IPS-11a (cell line): ENCODE data around the gene MED15.
A peak's percentile ranks its signal among the peaks of the same experiment; 100 is the strongest.

Experiments
- H3K4me3 ChIP-seq: one replicate; pipeline ENCODE4 v1.5.1; 2013; ENCODE audit warnings: low read depth, low read length, control low read depth

MED15 gene

GRCh38 chr22:20508067-20508755 lies 801 bp downstream of the MED15 start:
- peak overlapping the region; percentile 86 for H3K4me3 ChIP-seq

- no peak overlapping the region for H3K4me3 ChIP-seq
Observed at GRCh38 chr22:20508815-20509271, 1.4 kb downstream of the MED15 start.

GRCh38 chr22:20509344-20510047 lies 2.1 kb downstream of the MED15 start:
- H3K4me3 ChIP-seq = no peak overlapping the region

DNA sequence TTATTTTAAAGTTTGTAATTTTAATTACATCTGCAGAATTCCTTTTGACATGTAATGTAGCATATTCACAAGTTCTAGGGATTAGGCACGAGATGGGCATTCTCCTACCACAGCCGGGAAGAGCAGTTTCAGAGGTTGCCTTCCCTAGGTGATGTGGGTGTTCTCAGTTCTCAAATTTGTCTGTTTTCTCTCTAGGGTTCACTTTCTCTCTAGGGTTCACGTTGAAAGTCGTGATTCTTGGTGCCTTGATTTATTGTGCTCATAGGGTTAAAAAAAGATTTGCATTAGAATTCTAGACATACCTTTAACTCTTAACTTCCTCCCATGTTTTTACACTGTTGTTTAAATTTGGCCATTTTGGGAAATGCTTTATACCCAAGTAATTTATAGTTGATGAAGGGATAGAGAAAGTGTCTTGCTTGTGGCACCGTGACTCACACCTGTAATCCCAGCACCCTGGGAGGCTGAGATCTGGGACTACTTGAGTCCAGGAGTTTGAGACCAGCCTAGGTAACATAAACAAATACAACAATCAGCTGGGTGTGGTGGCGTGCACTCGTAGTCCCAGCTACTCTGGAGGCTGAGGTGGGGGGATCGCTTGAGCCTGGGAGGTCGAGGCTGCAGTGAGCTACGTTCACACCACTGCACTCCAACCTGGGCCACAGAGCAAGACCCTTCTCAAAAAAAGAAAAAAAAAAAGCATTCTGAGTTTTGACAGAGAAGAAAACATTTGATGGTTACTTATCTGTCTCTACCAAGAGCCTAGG lies 3.6 kb downstream of the MED15 start:
- no peak overlapping the region for H3K4me3 ChIP-seq

- H3K4me3 ChIP-seq = no peak overlapping the region
Observed at GRCh38 chr22:20511578-20512229, 4.3 kb downstream of the MED15 start.

GRCh38 chr22:20514658-20515406 lies 7.4 kb downstream of the MED15 start:
- no peak overlapping the region for H3K4me3 ChIP-seq

DNA sequence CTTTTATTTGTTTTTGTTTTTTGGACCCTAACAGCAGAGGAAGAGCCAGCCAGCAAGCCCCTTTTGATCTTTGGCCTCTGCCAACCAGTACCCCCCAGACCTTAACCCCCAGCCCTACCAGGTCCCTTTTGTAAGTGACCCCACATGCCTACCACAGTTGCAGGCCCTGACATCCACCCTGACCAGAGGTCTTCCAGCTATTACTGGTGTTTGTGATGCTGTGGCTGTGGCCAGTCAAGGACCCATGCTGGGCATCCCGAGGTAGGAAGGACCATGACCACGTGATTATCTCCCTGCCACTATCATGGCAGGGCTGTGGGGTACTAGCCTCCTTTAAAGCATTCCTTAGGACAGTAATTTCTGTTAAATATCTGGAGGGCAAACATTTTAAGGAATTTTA lies 9.0 kb downstream of the MED15 start:
- no peak overlapping the region for H3K4me3 ChIP-seq

- no peak overlapping the region for H3K4me3 ChIP-seq
Observed at GRCh38 chr22:20517422-20517821, 10.0 kb downstream of the MED15 start.

GRCh38 chr22:20517841-20518592 lies 10.6 kb downstream of the MED15 start:
- no peak overlapping the region for H3K4me3 ChIP-seq

DNA sequence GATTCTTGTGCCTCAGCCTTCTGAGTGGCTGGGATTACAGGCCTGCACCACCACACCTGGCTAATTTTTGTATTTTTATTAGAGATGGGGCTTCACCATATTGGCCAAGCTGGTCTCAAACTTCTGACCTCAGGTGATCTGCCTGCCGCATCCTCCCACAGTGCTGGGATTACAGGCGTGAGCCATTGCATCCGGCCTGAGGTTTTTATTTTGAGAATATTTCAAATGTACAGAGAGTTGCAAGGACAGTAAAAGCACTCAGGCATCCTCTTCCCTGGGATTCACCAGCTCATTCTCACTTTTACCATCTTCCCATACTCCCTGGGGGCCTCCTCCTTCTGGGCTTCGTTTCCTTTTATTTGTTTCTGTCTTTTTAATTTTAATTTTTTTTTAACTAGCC lies 12.1 kb downstream of the MED15 start:
- H3K4me3 ChIP-seq = no peak overlapping the region

DNA sequence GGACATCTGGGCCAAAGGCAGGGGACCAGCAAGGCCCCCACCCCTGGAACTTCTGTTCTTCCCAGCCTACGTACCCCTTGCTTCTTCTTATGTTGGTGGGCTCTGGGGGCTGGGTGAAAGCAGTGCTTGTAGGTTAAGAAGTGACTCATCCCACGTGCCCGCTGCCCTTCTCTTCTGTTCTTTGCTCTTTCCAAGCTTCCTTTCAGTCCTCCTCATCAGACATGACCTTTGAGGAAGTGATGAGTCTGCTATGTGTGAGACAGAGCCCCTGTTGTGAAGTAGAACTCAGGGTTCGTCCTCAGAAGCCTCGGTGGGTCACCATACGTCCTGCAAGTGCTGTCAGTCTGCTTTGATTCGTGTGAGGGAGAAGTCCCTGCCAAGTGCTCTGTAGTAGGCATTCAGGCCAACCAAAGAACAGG lies 12.7 kb downstream of the MED15 start:
- no peak overlapping the region for H3K4me3 ChIP-seq

GRCh38 chr22:20522134-20523004 lies 15.0 kb downstream of the MED15 start:
- no peak overlapping the region for H3K4me3 ChIP-seq

- H3K4me3 ChIP-seq = no peak overlapping the region
Observed at GRCh38 chr22:20523086-20523983, 15.9 kb downstream of the MED15 start.

DNA sequence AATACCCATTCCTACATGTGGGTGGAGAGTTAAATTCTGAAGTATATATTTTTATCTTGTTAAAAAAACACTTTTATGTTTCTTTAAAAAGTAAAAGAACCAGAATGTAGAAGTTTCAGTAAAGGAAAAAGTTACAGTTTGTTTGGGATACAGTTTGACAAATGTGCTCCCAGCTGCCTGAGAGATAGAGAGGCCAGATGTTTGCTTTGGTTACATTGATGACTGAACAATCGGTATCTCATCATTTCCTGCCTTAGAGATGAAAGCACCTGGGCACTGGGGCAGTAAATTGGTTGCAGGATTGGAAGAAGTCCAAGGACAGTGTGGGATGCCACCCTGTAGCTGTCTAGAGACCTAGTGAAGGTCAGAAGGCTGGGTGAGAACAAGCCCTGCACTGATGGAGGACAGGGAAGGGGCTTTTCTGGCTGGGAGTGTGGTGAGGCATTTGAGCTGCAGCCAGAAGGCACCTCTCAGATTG lies 16.6 kb downstream of the MED15 start:
- no peak overlapping the region for H3K4me3 ChIP-seq

GRCh38 chr22:20525048-20525447 lies 17.6 kb downstream of the MED15 start:
- no peak overlapping the region for H3K4me3 ChIP-seq

DNA sequence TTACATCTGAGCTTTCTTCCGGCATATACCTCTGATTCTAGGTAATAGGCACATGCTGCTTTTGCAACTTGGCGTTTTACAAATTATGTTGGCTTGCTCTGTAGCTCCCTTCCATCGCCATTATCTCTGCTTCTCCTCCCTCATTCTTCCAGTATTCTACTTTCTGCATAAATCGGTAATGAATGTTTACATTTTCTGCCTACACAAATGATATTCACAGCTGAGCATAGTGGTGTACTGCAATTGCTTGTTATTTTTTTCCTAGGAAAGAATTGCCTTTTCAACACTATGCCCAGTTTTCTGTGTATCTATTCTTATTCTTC lies 18.9 kb downstream of the MED15 start:
- no peak overlapping the region for H3K4me3 ChIP-seq

- H3K4me3 ChIP-seq = no peak overlapping the region
Observed at GRCh38 chr22:20526628-20527355, 19.4 kb downstream of the MED15 start.
